C4-2B (cell line): ENCODE data around the gene RNF40.

Source experiments
- ZFX ChIP-seq: fragments of 450-650 bp; IDR thresholded peaks from 2 replicates; pipeline ENCODE4 v1.6.1; 2017
- TF ChIP-seq, protein P1 (sequence below): fragments of 450-650 bp; conservative IDR thresholded peaks from 2 replicates; pipeline ENCODE4 v1.5.1; 2017; ENCODE audit warnings: mild to moderate bottlenecking

DNA sequence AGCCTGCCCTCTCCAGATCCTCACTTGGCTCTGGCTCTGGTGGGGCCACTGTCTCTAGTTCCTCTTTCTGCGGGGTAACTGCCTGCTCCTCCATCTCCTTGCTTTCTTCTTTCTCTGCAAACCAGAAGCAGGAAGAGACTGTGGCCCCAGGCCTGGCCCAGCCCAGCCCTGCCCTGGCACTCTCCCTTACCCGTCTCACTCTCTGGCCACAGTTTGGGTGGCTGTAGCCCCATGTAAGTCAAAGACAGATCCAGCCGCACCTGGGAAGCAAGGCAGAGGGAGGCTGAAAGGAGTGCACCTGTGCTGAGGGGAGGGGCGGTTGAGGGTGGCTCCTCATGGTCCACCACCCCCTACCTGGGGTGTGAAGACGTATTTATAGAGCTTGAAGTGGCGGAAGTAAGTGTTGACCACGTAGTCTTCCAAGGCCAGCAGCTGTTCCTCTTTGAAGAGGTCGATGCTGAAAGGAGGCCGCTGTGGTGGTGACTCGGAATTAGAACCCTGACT is 3.1 kb upstream of the RNF40 start:
- TF ChIP-seq, protein P1, sequence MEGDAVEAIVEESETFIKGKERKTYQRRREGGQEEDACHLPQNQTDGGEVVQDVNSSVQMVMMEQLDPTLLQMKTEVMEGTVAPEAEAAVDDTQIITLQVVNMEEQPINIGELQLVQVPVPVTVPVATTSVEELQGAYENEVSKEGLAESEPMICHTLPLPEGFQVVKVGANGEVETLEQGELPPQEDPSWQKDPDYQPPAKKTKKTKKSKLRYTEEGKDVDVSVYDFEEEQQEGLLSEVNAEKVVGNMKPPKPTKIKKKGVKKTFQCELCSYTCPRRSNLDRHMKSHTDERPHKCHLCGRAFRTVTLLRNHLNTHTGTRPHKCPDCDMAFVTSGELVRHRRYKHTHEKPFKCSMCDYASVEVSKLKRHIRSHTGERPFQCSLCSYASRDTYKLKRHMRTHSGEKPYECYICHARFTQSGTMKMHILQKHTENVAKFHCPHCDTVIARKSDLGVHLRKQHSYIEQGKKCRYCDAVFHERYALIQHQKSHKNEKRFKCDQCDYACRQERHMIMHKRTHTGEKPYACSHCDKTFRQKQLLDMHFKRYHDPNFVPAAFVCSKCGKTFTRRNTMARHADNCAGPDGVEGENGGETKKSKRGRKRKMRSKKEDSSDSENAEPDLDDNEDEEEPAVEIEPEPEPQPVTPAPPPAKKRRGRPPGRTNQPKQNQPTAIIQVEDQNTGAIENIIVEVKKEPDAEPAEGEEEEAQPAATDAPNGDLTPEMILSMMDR = no peak
- TF ChIP-seq ZFX = no peak
